ENCODE measurements around the gene RNF4.
"Not testable (repeated sequence)": the region's sequence is repeated elsewhere in the genome, so short reads cannot be mapped to it uniquely, and the experiment has no call there.

The RNF4 gene

DNA sequence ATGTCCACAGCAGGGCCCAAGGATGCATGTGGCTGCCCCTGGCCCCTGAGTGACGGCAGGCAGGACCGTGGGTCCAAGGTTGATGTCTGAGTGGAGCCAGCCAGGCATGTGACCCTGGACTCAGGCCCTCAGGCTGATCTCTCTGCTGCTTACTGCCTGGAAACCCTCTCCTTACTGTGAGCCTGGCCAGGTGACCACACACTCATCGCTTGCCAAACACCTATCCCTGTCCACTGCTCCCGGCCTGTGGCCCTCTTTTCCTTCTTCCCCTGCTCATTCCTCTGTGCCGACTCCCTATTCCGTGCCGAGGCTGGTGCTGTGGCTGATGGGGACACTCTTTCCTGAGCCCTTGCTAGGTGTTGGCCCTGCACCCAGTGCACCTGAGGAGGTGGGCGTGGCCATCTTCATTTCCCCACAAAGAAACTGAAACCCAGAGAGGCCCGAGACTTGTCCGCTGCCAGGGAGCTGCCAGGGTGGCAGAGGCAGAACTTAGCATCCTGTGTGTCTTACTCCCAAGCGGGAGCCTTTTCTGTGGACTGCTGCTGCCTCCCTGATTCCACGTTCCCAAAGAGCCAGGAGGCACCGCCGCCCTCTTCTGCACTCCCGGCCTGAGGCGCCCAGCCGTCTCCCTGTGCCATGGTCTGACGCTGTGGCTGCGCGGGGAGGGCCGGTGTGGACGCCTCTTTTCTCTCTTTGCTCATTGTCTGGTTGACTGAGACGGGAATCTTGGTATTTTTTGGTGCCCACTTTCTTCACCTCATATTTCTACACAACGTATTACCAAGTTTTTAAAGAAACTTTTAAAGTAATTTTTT lies 11.2 kb upstream of the RNF4 start:
- DNase-seq (ENCODE audit: low read depth) = no peak

DNA sequence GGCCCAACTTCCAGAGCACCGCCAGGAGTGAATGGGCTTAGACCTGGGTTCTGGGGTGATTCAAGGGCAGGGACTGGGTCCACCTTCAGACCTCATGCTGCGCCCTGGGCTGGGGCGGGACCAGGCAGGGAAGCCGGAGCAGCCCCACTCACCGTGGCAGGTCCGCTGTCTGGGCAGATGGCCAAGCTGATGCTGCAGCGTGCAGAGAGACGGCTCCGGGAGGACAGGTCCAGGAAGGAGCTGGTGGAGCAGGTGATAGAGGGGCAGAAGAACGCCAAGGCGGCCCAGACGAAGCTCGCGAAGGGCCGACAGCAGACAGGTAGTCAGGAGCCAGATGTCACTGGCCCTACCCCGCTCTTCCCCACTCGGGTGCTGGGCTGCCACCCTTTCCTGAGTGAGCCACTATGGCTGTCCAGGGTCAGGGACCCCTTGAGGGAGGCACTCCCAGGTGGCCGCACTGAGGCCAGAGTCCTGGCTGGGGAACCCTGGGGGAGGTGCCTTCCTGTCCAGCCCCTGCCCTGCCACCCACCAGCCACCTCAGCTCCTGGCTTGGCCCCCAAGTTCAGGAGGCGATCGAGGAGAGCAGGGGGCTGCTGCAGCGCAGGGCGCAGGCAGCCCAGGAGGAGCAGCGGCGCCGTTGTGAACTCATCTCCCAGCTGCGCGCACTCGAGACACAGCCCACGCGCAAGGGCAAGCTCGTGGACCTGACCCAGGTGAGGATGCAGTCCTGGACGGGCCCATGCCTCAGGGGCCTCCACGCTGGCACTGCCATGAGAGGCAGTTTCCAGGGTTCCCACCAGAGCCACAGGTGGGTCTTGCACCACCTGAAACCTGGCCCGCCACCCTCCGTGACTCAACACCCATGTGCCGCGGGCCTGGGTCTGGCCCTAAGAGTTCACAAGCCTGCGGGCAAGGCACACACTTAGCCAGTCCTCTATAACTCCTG lies 10.1 kb upstream of the RNF4 start:
- DNase-seq (ENCODE audit: low read depth) = no peak

DNA sequence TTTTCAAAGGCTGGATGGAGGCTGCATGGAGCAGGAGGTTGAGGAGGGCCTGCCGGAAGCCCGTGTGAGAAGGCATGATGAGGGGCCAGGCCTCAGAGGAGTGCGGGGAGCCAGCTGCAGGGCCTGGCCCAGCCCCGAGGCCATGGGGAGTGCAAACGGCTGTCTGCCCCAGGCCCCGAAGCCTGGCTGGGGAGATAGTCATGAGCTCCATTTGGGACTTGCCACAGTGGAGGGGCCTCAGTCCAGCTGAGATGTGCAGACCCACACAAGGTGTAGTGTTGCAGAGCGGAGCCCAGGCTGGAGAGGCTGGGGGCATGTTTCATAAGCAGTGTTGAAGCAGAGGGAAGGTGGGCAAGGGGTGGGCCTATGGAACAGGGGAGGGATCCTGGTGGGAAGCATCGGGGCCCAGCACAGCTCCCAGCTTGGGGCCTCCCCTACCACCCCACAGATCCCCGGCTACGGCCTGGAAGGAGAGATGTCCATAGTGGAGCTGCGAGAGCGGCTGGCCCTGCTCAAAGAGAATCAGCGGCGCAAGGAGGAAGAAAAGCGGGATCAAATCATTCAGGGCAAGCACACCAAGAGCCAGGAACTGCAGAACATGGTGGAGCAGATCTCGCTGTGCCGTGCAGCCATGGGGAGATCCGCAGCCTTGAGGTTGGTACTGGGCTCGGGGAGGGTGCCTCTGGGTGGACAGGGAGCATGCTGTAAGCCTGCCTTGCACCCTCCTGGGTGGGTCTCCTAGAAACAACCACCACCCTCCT lies 9.1 kb upstream of the RNF4 start:
- DNase-seq (ENCODE audit: low read depth) = no peak

DNA sequence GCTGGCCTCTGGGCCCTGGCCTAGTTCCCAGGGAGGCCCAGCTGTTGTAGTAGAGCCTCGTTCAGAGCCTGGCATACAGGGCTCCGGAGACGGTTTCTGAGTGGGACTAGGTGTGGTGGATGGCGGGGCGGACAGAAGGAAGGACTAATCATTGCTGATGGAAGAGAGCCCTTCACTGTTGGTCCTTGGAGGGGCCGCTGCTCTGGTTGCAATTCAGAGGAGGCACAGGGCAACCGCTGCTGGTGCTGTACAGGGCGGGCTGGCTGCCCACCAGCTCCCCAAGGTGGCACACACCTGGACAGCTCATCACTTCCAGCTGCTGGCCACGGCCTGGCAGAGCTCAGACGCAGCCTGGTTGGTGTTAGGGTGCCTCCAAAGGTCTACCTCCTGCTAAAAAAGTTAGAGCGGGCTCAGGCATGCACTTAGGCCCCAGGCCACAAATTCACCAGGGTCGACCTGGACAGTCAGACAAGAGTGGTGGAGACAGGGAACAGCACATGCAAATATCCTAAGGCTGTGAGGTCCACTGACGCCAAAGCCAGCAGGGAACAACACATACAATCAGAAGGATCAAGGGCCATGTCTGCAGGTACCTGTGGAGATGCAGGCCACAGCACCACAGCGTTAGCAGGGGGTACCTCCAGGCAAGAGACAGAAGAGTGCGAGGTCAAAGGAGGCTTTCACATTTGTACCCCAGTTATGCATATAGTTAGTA lies 7.5 kb upstream of the RNF4 start:
- DNase-seq (ENCODE audit: low read depth) = no peak

DNA sequence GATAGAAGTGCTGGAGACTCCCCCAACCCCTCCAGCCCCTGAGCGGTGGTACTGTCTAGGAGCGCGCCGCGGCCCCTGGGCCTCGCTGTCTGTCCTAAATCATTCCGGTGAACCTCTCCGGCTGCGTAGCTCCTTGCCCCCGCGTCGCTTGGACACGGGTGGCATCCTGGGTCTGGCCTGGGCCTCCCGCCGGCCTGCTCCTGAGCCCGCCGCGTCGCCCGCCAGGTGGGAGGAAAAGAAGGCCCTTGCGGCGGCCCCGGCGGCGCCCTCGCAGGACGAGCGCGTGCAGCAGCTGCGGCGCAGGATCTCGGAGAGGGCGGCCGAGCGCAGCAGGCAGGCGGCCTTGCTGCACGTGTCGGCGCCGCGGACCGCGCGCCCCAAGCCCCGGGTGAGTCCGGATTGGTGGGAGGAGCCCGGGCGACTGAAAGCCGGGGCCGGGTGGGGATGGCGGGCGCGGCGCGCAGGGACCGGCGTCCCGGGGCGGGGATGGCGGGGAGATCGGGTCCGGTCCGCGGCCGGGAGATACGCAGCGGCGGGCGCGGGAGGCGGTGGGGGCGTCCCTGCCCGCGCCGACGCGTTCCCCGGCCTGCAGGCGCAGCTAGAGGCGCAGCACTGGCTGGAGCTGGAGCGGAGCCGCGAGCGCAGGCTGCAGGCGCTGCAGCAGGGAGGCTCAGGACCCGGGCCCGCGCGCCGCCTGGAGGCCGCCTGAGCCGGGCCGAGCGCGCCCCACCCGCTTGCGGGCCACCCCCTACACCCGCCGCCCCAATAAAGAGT lies 6.5 kb upstream of the RNF4 start:
- DNase-seq (ENCODE audit: low read depth) = no peak

DNA sequence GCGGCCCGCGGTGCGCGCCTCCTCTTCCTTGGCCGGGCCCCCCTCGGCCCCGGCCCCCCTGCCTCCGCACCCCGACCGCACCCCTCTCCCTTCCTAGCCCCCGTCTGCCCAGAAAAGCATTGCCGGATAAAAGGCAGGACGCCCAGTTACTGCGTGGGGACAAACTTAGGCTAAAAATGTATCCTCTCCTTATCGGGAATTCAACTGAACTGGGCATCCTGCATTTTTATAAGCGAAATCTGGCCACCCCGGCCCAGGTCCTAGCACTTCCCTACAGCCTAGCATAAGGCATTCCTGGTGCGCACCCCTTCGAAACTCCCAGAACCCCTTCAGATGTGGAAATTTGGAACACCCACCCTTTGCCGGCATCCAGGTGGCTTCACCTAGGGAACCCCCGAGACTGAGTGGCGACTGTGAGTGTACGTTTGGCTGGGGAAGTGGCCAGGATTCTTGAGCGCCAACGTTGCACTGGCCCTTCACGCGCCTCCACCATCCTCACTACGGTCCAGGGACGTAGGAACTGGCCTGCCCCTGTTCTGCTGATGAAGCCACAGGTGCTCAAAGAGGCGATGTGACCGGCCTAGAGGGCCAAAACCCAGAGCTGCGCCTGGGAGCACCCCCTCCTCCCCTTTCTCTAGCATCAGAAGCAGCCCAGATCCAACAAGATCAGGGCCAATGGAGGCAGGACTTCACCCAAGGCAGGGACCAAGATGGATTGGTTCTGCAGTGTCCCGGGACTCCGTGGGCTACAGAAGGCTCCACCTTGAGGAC lies 5.7 kb upstream of the RNF4 start:
- no peak for DNase-seq (ENCODE audit: low read depth)

DNA sequence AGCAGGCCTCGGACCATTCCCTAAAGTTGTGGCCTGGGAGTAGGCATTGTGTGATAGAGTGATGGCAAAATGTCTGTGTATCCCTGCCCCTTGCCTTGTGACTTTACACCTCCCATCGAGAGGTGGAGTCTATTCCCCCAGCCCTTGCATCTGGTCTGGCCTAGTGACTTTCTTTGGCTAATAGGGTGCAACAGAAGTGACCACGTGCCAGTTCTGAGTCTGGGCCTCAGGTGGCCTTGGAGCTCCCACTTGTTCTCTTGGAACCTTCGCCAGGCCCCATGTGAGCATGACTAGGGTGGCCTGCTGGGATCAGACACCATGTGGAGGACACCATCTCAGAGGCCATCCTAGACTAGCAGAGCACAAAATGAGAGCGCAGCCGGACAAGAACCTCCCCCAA lies 3.9 kb upstream of the RNF4 start:
- DNase-seq (ENCODE audit: low read depth) = no peak

DNA sequence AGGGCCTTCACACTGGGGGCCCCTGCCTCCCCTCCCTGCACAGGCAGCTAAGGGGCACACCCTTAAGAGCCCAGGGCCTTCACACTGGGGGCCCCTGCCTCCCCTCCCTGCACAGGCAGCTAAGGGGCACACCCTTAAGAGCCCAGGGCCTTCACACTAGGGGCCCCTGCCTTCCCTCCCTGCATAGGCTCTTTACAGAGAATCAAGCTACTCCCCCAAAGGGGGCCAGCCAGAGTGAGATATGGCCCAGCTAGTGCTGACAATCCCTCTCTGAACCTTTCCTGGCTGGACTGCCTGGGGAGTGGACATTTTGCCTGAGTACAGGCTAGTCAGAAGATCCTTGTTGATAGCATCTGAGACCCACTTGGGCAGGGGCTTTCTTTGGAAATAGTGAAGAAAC lies 3.4 kb upstream of the RNF4 start:
- not testable (repeated sequence) for DNase-seq (ENCODE audit: low read depth)

DNA sequence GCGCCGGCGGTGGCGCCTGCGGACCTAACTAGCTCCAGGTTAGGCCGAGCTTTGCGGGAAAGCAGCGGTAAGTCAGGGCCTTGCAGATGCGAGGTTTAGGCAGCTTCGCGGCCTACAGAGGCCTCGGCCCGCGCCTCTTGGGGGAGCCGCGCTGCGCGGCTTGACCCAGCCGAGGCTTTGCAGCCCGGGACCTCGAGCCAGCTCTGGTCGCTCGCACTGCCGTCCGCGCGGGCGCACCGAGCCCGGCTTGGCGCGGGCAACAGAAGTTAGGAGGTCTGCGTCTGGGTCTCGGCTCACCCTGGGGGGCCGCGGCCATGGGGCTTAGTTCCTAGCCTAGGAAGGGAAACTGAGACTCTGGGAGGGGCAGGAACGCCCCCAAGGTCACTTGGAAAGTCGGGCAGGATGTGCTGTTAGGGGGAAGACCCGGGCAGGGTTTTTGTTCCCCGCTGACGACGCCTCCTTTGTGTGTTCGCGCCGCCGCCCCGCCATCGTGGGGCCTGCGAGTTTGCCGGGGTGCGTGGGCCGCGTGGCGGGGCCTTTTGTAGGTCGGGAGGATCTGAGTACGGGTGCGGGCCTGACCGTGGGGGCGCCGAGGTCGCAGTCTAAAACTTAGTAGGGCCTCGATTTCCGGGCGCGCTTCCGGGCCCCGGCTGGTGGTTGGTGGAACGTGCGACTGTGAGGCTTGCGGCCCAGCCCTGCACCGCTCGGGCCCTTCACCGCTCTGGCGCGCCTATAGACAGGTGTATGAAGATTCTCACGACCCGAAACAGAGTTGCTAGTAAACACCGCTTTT lies 482 bp downstream of the RNF4 start:
- peak; percentile 17 for DNase-seq (ENCODE audit: low read depth)

DNA sequence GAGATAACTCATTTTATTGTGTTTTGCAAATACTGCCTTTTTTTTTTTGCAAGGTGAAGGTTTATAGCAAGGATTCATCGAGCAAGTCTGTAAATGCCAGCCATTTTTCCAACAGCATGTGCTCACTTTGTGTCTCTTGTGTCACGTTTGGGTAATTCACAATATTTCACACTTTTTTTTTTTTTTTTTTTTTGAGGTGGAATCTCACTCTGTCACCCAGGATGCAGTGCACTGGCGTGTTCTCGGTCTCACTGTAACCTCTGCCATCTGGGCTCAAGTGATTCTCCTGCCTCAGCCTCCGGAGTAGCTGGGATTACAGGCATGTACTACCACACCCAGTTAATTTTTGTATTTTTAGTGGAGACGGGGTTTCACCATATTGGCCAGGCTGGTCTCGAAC lies 1.9 kb downstream of the RNF4 start:
- DNase-seq (ENCODE audit: low read depth) = no peak

DNA sequence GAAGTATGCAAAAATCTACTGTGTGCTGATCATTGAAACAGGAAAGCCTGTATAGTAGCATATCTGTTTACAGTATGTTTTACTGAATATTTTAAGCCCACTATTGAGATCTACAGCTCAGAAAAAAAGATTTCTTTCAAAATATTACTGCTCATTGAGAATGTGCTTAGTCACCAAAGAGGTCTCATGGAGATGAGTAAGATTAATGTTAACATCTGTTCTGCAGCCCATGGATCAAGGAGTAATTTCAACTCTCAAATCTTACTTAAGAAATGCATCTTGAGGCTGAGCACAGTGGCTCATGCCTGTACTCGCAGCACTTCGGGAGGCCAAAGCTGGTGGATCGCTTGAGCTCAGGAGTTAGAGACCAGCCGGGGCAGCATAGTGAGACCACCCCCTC lies 3.3 kb downstream of the RNF4 start:
- no peak for DNase-seq (ENCODE audit: low read depth)

DNA sequence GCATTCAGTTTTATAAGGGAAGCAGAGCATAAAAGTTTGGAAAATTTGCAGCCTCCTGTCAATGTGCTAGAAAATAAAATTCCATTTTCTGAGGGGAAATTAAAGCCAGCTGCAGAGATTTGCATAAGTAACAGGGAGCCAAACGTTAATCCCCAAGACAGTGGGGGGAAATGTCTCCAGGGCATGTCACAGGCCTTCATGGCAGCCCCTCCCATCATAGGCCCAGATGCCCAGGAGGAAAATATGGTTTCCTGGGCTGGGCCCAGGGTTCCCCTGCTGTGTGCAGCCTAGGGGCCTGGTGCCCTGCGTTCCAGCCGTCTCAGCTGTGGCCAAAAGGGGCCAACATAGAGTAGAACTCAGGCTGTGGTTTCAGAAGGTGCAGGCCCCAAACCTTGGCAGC lies 9.3 kb downstream of the RNF4 start:
- DNase-seq (ENCODE audit: low read depth) = no peak

DNA sequence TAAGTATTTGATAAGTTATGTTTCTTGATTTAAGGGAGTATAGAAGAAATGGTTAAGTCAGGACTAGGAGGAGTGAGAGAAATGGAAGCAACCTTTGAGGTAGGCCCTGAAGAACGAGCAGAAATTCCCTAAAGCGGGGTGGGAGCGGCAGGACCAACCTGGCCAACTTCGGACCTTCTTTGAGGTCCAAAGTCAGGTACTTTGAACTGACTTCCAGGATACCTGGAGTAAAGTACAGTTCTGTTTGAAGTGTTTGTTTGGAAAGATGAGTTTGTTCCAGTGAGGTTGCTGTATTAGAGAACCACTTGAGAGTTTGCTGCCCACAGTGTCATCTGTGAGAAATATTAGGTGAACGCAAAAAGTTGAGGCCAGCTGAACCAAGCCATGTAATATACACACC lies 11.7 kb downstream of the RNF4 start:
- DNase-seq (ENCODE audit: low read depth) = no peak

DNA sequence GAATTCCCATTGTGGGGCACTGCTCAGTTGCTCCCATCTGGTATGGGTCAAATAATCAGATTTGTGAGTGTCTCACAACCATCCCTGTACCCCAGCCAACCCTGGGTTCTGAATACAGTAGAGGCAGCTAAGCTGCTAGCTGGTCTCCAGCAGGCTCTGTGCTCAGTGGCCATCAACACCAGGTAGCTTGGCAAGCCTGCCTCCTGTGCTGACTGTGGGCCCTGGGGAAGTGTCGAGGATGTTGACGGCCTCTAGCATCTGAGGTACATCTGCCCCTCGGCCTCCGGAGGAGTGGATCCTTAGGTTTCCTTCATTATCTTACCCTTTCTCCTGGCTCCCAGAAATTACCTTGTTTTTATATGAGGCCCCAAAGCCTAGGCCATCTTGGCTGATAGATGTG lies 13.3 kb downstream of the RNF4 start:
- DNase-seq (ENCODE audit: low read depth) = no peak

DNA sequence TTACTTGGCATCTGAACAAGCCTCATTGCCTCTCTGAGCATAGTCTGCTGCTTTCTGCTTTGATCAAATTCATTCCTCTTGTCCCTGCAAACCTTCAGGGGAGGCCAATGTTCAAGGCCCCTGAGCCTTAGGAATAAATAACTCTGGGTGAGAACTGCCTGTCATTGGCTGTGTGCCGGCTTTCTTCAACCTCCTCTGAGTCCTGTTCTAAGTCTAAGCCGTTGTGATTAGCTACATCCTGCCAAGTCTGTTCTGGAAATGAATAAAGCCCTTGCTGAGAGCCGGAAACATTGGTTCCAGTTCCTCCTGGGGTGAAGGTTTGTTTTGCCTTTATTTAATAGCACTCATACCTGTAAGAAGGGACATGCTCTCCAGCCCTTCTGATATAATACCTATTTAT lies 13.8 kb downstream of the RNF4 start:
- DNase-seq (ENCODE audit: low read depth) = no peak

DNA sequence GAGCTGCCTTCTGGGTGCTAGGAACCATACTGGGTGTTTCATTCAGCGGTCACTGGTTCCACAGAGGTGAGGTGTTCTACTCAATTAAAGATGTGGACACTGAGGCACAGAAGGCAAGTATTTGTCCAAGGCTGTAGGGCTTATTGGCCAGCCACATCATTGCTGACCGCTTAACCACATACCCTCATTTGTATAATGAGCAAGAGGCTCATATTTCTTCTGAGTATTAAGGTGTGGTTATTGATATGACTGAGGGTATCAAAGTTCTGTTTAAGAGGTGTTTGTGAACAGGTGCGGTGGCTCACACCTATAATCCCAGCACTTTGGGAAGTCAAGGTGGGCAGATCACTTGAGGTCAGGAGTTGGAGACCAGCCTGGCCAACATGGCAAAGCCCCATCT lies 14.3 kb downstream of the RNF4 start:
- DNase-seq (ENCODE audit: low read depth) = no peak

DNA sequence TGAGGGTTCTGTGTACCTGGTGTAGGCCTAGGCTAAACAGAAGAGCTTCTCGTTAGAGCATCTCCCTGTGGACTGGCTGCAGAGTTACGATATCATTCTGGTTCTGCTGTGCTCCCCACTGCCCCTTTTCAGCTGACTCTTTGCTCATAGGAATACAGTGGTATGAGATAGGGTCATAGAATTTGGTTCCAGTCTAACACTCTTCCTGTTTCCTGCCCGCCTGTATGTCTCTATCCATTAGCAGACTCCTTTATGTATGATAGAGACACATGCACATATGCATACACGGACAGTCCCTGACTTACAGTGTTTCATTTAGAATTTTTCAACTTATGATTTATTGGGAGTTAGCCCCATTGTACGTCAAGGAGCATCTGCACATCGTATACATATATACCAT lies 15.3 kb downstream of the RNF4 start:
- no peak for DNase-seq (ENCODE audit: low read depth)

DNA sequence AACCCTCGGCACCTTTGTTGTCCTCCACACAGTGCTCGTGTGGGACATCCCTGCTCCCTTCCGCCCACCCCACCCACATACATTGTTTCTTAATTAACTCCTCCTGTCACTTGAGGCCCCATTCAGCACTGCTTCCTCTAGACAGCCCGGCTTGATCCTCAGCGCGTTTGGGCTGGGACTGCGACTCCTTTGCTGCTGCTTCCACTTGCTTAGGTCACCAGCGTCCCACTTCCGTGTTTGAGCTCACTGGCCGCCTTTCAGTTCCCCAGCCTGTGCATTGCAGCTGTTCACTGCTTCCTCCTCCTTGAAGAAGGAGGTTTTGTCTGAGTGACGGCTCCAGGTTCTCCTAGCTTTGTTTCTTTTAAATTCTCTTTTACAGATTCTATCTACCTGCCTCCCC lies 16.1 kb downstream of the RNF4 start:
- no peak for DNase-seq (ENCODE audit: low read depth)

DNA sequence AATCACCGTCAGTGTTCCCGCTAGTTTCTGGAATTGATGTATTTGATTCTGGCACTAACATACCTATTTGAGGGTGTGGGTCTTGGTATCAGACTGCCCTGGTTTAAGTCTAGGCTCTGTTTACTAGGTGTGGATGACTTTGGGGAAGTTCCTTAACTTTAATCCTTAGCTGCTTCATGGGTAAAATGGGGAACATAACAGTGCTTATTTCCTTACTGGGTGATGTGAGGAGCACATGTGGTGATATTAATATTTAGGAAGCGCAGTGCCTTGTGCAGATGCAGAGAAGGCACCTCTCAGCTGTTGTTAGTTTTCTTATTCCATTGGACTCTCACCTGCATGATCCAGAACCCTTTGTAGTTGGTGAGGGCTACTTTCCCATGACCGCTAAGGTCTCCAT lies 17.1 kb downstream of the RNF4 start:
- no peak for DNase-seq (ENCODE audit: low read depth)

DNA sequence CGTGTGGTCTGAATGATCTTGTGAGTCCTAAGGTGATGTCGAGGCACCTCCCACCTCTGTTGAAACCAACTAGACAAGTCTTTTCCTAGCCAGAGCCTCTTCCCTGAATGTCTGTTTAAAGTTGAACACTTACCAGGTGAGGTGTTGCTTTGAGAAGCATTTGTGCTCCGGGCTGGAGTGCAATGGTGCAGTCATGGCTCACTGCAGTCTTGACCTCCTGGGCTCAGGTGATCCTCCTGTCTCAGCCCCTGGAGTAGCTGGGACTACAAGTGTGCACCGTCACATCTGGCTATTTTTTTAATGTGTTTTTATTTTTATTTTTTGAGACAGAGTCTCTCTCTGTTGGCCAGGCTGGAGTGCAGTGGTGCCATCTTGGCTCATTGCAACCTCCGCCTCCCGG lies 18.1 kb downstream of the RNF4 start:
- no peak for DNase-seq (ENCODE audit: low read depth)
